Natural killer cell (primary cell): ENCODE results near the gene CHST3. TPM values are rescaled to one million over a fixed set of nuclear protein-coding genes. Genes with fewer than 3 reads are reported as not detected.

ENCODE experiments used
- ATAC-seq, 3 donors: fragments of 150-1000 bp in 2 of 3; fragments of 200-7000 bp in 1 of 3; cut with Tn5 transposase; 1 replicate in 1 of 3; 2 replicates in 2 of 3; pipeline ENCODE4 v1.10.0; 2021; ENCODE audit warnings: mild to moderate bottlenecking in 2 of 3, moderate library complexity in 2 of 3
- DNase-seq, 2 donors: peaks; one replicate each; pipeline versions ENCODE4 v3.0.0 to v3.0.0-alpha.2; 2013 to 2021; ENCODE audit warnings: mixed read lengths in 1 of 2
- H3K27ac ChIP-seq: one replicate; pipeline ENCODE4 v1.5.1; 2013; ENCODE audit warnings: mild to moderate bottlenecking, low read length
- H3K27me3 ChIP-seq: one replicate; pipeline ENCODE4 v1.6.1; 2013; ENCODE audit warnings: low read length; ENCODE audit not compliant: control insufficient read depth, insufficient read depth
- H3K36me3 ChIP-seq: one replicate; pipeline ENCODE4 v1.6.1; 2013; ENCODE audit warnings: low read length; ENCODE audit not compliant: control insufficient read depth, insufficient read depth
- H3K4me1 ChIP-seq: one replicate; pipeline ENCODE4 v1.6.1; 2013; ENCODE audit warnings: low read length; ENCODE audit not compliant: control insufficient read depth, insufficient read depth
- H3K4me3 ChIP-seq: one replicate; pipeline ENCODE4 v1.5.1; 2013; ENCODE audit warnings: low read length
- H3K9me3 ChIP-seq: one replicate; pipeline ENCODE4 v1.6.1; 2013; ENCODE audit warnings: low read length; ENCODE audit not compliant: control insufficient read depth, insufficient read depth
- H3K27ac Mint-ChIP-seq, 2 donors: one replicate each; pipeline ENCODE4 v1.8.0; 2022; ENCODE audit warnings: mild to moderate bottlenecking in 2 of 2, mixed read lengths in 2 of 2, moderate library complexity in 1 of 2
- H3K27me3 Mint-ChIP-seq, 2 donors: one replicate each; pipeline ENCODE4 v1.8.0; 2022; ENCODE audit warnings: low read depth in 2 of 2, mixed read lengths in 2 of 2
- H3K36me3 Mint-ChIP-seq: one replicate; pipeline ENCODE4 v1.8.0; 2022; ENCODE audit warnings: mixed read lengths
- H3K4me1 Mint-ChIP-seq, 2 donors: one replicate each; pipeline ENCODE4 v1.8.0; 2022; ENCODE audit warnings: mixed read lengths in 2 of 2
- H3K4me3 Mint-ChIP-seq: one replicate; pipeline ENCODE4 v1.8.0; 2022; ENCODE audit warnings: mild to moderate bottlenecking, moderate library complexity, mixed read lengths
- H3K9me3 Mint-ChIP-seq, 2 donors: one replicate each; pipeline ENCODE4 v1.8.0; 2022; ENCODE audit warnings: mixed read lengths in 2 of 2
- WGBS: methylation state at CpG from one replicate; pipeline ENCODE4 v1.1.7; 2013; ENCODE audit warnings: missing lambda C conversion rate; ENCODE audit not compliant: insufficient coverage; 5-methylcytosine and 5-hydroxymethylcytosine counted together
- intact Hi-C: fragments of 100-400 bp; cut with micrococcal nuclease; formaldehyde crosslinking; loops from one replicate; pipeline ENCODE4 v1.14.2; 2022
- total RNA-seq, 4 donors: library from RNA; stranded (reverse); fragments of 120-200 nt in 1 of 4; gene quantifications; one replicate each; pipeline versions ENCODE4 v1.2.3 to v1.2.4, GENCODE V29; 2013 to 2022
- TF ChIP-seq, protein P1 (sequence below): fragments of 200-600 bp; IDR thresholded peaks from one replicate; pipeline ENCODE4 v1.8.0; 2022; ENCODE audit warnings: antibody characterized with exemption

The CHST3 gene
- total RNA-seq, 3 donors from 2014 or later (not counting 1 experiment from before 2014, with no cell fraction given): not detected

GRCh38 chr10:71939861-71940474 is 24.2 kb upstream of the CHST3 start:
- intact Hi-C loops: no loop called here
- H3K36me3 Mint-ChIP-seq: peaks cover 6% of the 10 kb centered on the region
- no peak for ATAC-seq

DNA sequence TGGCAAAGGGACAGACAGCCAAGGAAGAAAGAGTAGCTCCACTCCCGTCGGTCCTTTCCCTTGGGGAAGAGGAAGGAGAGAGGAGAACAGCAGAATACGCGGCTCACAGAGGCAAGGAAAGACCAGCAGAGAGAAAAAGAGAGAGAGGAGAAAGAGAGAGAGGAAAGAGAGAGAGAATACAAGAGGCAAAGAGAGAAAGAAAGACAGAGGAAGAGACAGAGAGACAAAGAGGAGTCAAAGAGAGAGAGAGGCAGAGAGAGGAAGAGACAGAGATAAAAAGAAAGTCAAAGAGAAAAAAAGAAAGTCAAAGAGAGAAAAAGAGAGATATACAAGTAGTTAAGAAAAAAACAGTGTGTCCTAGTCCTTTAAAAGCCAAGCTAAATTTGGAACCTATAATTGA is 23.4 kb upstream of the CHST3 start:
- intact Hi-C loops: no loop called here
- peaks cover 8 to 18% of the 10 kb centered on the region in 2 donors for H3K9me3 Mint-ChIP-seq
- no peak overlapping the region for H3K4me3 Mint-ChIP-seq
- no peak for ATAC-seq
- no peak overlapping the region for H3K27ac Mint-ChIP-seq
- peaks cover 5 to 7% of the 10 kb centered on the region in 2 donors for H3K27me3 Mint-ChIP-seq
- no peaks in the 10 kb centered on the region for H3K27me3 ChIP-seq
- TF ChIP-seq, protein P1, sequence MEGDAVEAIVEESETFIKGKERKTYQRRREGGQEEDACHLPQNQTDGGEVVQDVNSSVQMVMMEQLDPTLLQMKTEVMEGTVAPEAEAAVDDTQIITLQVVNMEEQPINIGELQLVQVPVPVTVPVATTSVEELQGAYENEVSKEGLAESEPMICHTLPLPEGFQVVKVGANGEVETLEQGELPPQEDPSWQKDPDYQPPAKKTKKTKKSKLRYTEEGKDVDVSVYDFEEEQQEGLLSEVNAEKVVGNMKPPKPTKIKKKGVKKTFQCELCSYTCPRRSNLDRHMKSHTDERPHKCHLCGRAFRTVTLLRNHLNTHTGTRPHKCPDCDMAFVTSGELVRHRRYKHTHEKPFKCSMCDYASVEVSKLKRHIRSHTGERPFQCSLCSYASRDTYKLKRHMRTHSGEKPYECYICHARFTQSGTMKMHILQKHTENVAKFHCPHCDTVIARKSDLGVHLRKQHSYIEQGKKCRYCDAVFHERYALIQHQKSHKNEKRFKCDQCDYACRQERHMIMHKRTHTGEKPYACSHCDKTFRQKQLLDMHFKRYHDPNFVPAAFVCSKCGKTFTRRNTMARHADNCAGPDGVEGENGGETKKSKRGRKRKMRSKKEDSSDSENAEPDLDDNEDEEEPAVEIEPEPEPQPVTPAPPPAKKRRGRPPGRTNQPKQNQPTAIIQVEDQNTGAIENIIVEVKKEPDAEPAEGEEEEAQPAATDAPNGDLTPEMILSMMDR: no peak
- H3K9me3 ChIP-seq: peaks cover 35% of the 10 kb centered on the region
- peaks cover 4% of the 10 kb centered on the region for H3K4me1 ChIP-seq
- WGBS: 97% methylated on average over 4 of the region's 4 CpGs
- no peaks in the 10 kb centered on the region for H3K4me1 Mint-ChIP-seq
- no peak overlapping the region for H3K4me3 ChIP-seq
- H3K36me3 Mint-ChIP-seq: peaks cover 8% of the 10 kb centered on the region
- no peaks in the 10 kb centered on the region for H3K36me3 ChIP-seq
- H3K27ac ChIP-seq: no peak overlapping the region
- no peak for DNase-seq

More at GRCh38 chr10:71939861-71940474, 24.2 kb upstream of the CHST3 start:
- Histone ChIP-seq H3K9me3 (peaks cover 27% of the 10 kb centered on the region), H3K4me3 (no peak overlapping the region), H3K27ac (no peak overlapping the region), H3K36me3 (no peaks in the 10 kb centered on the region), H3K27me3 (no peaks in the 10 kb centered on the region), H3K4me1 (peaks cover 4% of the 10 kb centered on the region)
- H3K27ac Mint-ChIP-seq: no peak overlapping the region
- TF ChIP-seq, protein P1: no peak
- DNase-seq: no peak
- no peaks in the 10 kb centered on the region for H3K4me1 Mint-ChIP-seq
- no peak overlapping the region for H3K4me3 Mint-ChIP-seq
- H3K27me3 Mint-ChIP-seq: peaks cover 5 to 7% of the 10 kb centered on the region in 2 donors
- WGBS: 90% methylated on average over 24 of the region's 26 CpGs
- H3K9me3 Mint-ChIP-seq: peaks cover 7 to 17% of the 10 kb centered on the region in 2 donors

GRCh38 chr10:71941318-71941717 is 22.9 kb upstream of the CHST3 start:
- H3K27me3 Mint-ChIP-seq: peaks cover 5 to 7% of the 10 kb centered on the region in 2 donors

More at GRCh38 chr10:71941318-71941717, 22.9 kb upstream of the CHST3 start:
- no peak for DNase-seq
- Histone ChIP-seq H3K4me3 (no peak overlapping the region), H3K4me1 (peaks cover 4% of the 10 kb centered on the region), H3K27me3 (no peaks in the 10 kb centered on the region), H3K9me3 (peaks cover 40% of the 10 kb centered on the region), H3K27ac (no peak overlapping the region), H3K36me3 (no peaks in the 10 kb centered on the region)
- WGBS: 86% methylated on average over 2 of the region's 8 CpGs
- intact Hi-C loops: no loop called here
- H3K9me3 Mint-ChIP-seq: peaks cover 10 to 23% of the 10 kb centered on the region in 2 donors
- TF ChIP-seq, protein P1: no peak
- H3K36me3 Mint-ChIP-seq: peaks cover 14% of the 10 kb centered on the region
- H3K4me1 Mint-ChIP-seq: no peaks in the 10 kb centered on the region
- ATAC-seq: no peak
- H3K4me3 Mint-ChIP-seq: no peak overlapping the region
- no peak overlapping the region for H3K27ac Mint-ChIP-seq
